ENCODE data around the gene CLMN.

Gene CLMN

GRCh38 chr14:95200404-95200803 is 119.3 kb downstream of the CLMN start:
- no peak for TF ChIP-seq SPI1 (IDR thresholded peaks at IDR 0.05; ENCODE audit: low read depth, low read length)
- TF ChIP-seq POLR2AphosphoS5 (IDR thresholded peaks at IDR 0.05; ENCODE audit: low read depth, low read length): no peak
- TF ChIP-seq POU2F2 (IDR thresholded peaks at IDR 0.05; ENCODE audit: low read depth, low read length): no peak
- TF ChIP-seq PAX5 (IDR thresholded peaks at IDR 0.05; ENCODE audit: insufficient read depth, low read length, severe bottlenecking): no peak
- no peak for TF ChIP-seq TAF1 (IDR thresholded peaks at IDR 0.05; ENCODE audit: low read depth, low read length)
- no peak for TF ChIP-seq POLR2A (IDR thresholded peaks at IDR 0.05; ENCODE audit: low read depth, low read length)
- FAIRE-seq (peak; percentile 59), DNase-seq (ENCODE audit: insufficient read length, low spot score) (no peak)

- no peak for DNase-seq (ENCODE audit: insufficient read length, low spot score)
- FAIRE-seq: no peak
- TF ChIP-seq TAF1 (IDR thresholded peaks at IDR 0.05; ENCODE audit: low read depth, low read length): no peak
- no peak for TF ChIP-seq SPI1 (IDR thresholded peaks at IDR 0.05; ENCODE audit: low read depth, low read length)
- TF ChIP-seq PAX5 (IDR thresholded peaks at IDR 0.05; ENCODE audit: insufficient read depth, low read length, severe bottlenecking): no peak
- TF ChIP-seq POLR2A (IDR thresholded peaks at IDR 0.05; ENCODE audit: low read depth, low read length): no peak
- no peak for TF ChIP-seq POLR2AphosphoS5 (IDR thresholded peaks at IDR 0.05; ENCODE audit: low read depth, low read length)
- no peak for TF ChIP-seq POU2F2 (IDR thresholded peaks at IDR 0.05; ENCODE audit: low read depth, low read length)
These were observed 120.3 kb downstream of the CLMN start for GRCh38 chr14:95199298-95199983.

GRCh38 chr14:95198320-95198719 is 121.4 kb downstream of the CLMN start:
- DNase-seq (ENCODE audit: insufficient read length, low spot score) (no peak), FAIRE-seq (no peak)
- no peak for TF ChIP-seq POLR2AphosphoS5 (IDR thresholded peaks at IDR 0.05; ENCODE audit: low read depth, low read length)
- no peak for TF ChIP-seq POU2F2 (IDR thresholded peaks at IDR 0.05; ENCODE audit: low read depth, low read length)
- TF ChIP-seq POLR2A (IDR thresholded peaks at IDR 0.05; ENCODE audit: low read depth, low read length): no peak
- no peak for TF ChIP-seq SPI1 (IDR thresholded peaks at IDR 0.05; ENCODE audit: low read depth, low read length)
- TF ChIP-seq TAF1 (IDR thresholded peaks at IDR 0.05; ENCODE audit: low read depth, low read length): no peak
- no peak for TF ChIP-seq PAX5 (IDR thresholded peaks at IDR 0.05; ENCODE audit: insufficient read depth, low read length, severe bottlenecking)

- FAIRE-seq: no peak
- DNase-seq (ENCODE audit: insufficient read length, low spot score): no peak
- TF ChIP-seq TAF1 (IDR thresholded peaks at IDR 0.05; ENCODE audit: low read depth, low read length) (no peak), PAX5 (IDR thresholded peaks at IDR 0.05; ENCODE audit: insufficient read depth, low read length, severe bottlenecking) (no peak), POLR2AphosphoS5 (IDR thresholded peaks at IDR 0.05; ENCODE audit: low read depth, low read length) (no peak), SPI1 (IDR thresholded peaks at IDR 0.05; ENCODE audit: low read depth, low read length) (no peak), POLR2A (IDR thresholded peaks at IDR 0.05; ENCODE audit: low read depth, low read length) (no peak)
These were observed 122.2 kb downstream of the CLMN start for GRCh38 chr14:95197551-95197950.

GRCh38 chr14:95196826-95197545 is 122.7 kb downstream of the CLMN start:
- no peak for TF ChIP-seq POU2F2 (IDR thresholded peaks at IDR 0.05; ENCODE audit: low read depth, low read length)
- TF ChIP-seq TAF1 (IDR thresholded peaks at IDR 0.05; ENCODE audit: low read depth, low read length): no peak
- TF ChIP-seq POLR2AphosphoS5 (IDR thresholded peaks at IDR 0.05; ENCODE audit: low read depth, low read length): no peak
- DNase-seq (ENCODE audit: insufficient read length, low spot score) (no peak), FAIRE-seq (no peak)

- FAIRE-seq: peak; percentile 77
- TF ChIP-seq PAX5 (IDR thresholded peaks at IDR 0.05; ENCODE audit: insufficient read depth, low read length, severe bottlenecking) (no peak), POLR2AphosphoS5 (IDR thresholded peaks at IDR 0.05; ENCODE audit: low read depth, low read length) (no peak), POLR2A (IDR thresholded peaks at IDR 0.05; ENCODE audit: low read depth, low read length) (no peak), TAF1 (IDR thresholded peaks at IDR 0.05; ENCODE audit: low read depth, low read length) (no peak), POU2F2 (IDR thresholded peaks at IDR 0.05; ENCODE audit: low read depth, low read length) (no peak), SPI1 (IDR thresholded peaks at IDR 0.05; ENCODE audit: low read depth, low read length) (no peak)
- DNase-seq (ENCODE audit: insufficient read length, low spot score): peak; percentile 46
These were observed 123.4 kb downstream of the CLMN start for GRCh38 chr14:95196268-95196667.

GRCh38 chr14:95195031-95195430 is 124.7 kb downstream of the CLMN start:
- DNase-seq (ENCODE audit: insufficient read length, low spot score) (no peak), FAIRE-seq (no peak)
- TF ChIP-seq POU2F2 (IDR thresholded peaks at IDR 0.05; ENCODE audit: low read depth, low read length) (no peak), PAX5 (IDR thresholded peaks at IDR 0.05; ENCODE audit: insufficient read depth, low read length, severe bottlenecking) (no peak), TAF1 (IDR thresholded peaks at IDR 0.05; ENCODE audit: low read depth, low read length) (no peak), POLR2A (IDR thresholded peaks at IDR 0.05; ENCODE audit: low read depth, low read length) (no peak), SPI1 (IDR thresholded peaks at IDR 0.05; ENCODE audit: low read depth, low read length) (no peak), POLR2AphosphoS5 (IDR thresholded peaks at IDR 0.05; ENCODE audit: low read depth, low read length) (no peak)

- TF ChIP-seq POLR2AphosphoS5 (IDR thresholded peaks at IDR 0.05; ENCODE audit: low read depth, low read length) (no peak), SPI1 (IDR thresholded peaks at IDR 0.05; ENCODE audit: low read depth, low read length) (no peak), POU2F2 (IDR thresholded peaks at IDR 0.05; ENCODE audit: low read depth, low read length) (no peak), TAF1 (IDR thresholded peaks at IDR 0.05; ENCODE audit: low read depth, low read length) (no peak), PAX5 (IDR thresholded peaks at IDR 0.05; ENCODE audit: insufficient read depth, low read length, severe bottlenecking) (no peak), POLR2A (IDR thresholded peaks at IDR 0.05; ENCODE audit: low read depth, low read length) (no peak)
- FAIRE-seq (no peak), DNase-seq (ENCODE audit: insufficient read length, low spot score) (no peak)
These were observed 126.6 kb downstream of the CLMN start for GRCh38 chr14:95193081-95193480.

- TF ChIP-seq POU2F2 (IDR thresholded peaks at IDR 0.05; ENCODE audit: low read depth, low read length) (no peak), SPI1 (IDR thresholded peaks at IDR 0.05; ENCODE audit: low read depth, low read length) (no peak), POLR2A (IDR thresholded peaks at IDR 0.05; ENCODE audit: low read depth, low read length) (no peak), PAX5 (IDR thresholded peaks at IDR 0.05; ENCODE audit: insufficient read depth, low read length, severe bottlenecking) (no peak), POLR2AphosphoS5 (IDR thresholded peaks at IDR 0.05; ENCODE audit: low read depth, low read length) (no peak), TAF1 (IDR thresholded peaks at IDR 0.05; ENCODE audit: low read depth, low read length) (no peak)
- no peak for FAIRE-seq
- DNase-seq (ENCODE audit: insufficient read length, low spot score): no peak
These were observed 127.4 kb downstream of the CLMN start for GRCh38 chr14:95192311-95192710.

Data from GM12891 (cell line).